ENCODE results near the gene RPS3. TPM values are rescaled to one million over a fixed set of nuclear protein-coding genes. Genes with fewer than 3 reads are reported as not detected.

Gene RPS3
- polyA plus RNA-seq, 2 of the 4 experiments (the other 2 are of a cell fraction): 3,468 to 3,544 TPM

DNA sequence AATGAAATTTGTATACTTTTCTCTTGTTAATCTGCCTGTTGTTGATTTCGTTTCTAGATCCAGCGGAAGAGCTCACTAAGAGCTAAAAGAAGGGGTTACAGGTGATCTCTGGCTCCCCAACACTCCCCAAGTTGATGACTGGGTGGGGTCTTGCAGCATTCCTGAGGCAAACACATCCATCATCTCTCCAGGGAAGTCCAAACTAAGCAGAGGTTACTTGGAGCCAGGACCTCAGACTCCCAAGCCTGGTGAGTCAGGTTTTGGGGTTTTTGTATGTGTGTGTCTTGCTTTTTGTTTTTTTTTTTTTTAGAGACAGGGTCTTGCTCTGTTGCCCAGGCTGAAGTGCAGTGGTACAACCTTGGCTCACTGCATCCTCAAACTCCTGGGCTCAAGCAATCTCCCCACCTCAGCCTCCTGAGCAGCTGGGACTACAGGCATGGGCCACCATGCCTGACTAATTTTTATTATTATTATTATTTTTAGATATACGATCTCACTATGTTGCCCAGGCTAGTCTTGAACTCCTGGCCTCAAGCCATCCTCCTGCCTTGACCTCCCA lies 11.5 kb upstream of the RPS3 start:
- Histone ChIP-seq H3K27ac (peak overlapping the region; percentile 36 to 75; a peak in 5 of 6 replicates), H3K4me3 (no peak overlapping the region), H3K9me3 (no peaks in the 10 kb centered on the region), H3K4me1 (peaks cover 47% of the 10 kb centered on the region), H3K4me2 (peak overlapping the region; percentile 57)
- CTCF ChIA-PET: interaction anchor here (0.6 to 20.4 kb wide), 35 partner anchors 11 to 480 kb away, joined by 3 to 581 read pairs (median 7); partner anchors contain the start of genes ARRB1, GDPD5 and RPS3
- FAIRE-seq: no peak
- 55% methylated on average over 3 of the region's 3 CpGs for WGBS (ENCODE audit: missing lambda C conversion rate)
- TF ChIP-seq NR3C1 (IDR thresholded peaks at IDR 0.05): no peak
- no peak for TF ChIP-seq RAD21 (conservative IDR thresholded peaks at IDR 0.05 in 1 of 2, IDR thresholded peaks at IDR 0.05 in 1 of 2)
- no peak for TF ChIP-seq RFX5 (IDR thresholded peaks at IDR 0.05)
- TF ChIP-seq ZNF302 (CRISPR knock-in tag; IDR thresholded peaks at IDR 0.05): no peak
- no peak for TF ChIP-seq FOXS1 (CRISPR knock-in tag; IDR thresholded peaks at IDR 0.05)
- no peak for TF ChIP-seq CEBPB (IDR thresholded peaks at IDR 0.05)
- no peak for TF ChIP-seq MAFK (IDR thresholded peaks at IDR 0.05; ENCODE audit: partially characterized antibody)
- no peak for TF ChIP-seq KDM1A (IDR thresholded peaks at IDR 0.05; ENCODE audit: low read depth)
- no peak for TF ChIP-seq PHF8 (IDR thresholded peaks at IDR 0.05; ENCODE audit: borderline replicate concordance, low read depth)
- TF ChIP-seq JUNB (IDR thresholded peaks at IDR 0.05): no peak
- TF ChIP-seq HOXA7 (CRISPR knock-in tag; IDR thresholded peaks at IDR 0.05): no peak
- TF ChIP-seq POLR2A (IDR thresholded peaks at IDR 0.05; ENCODE audit: low read length): no peak
- TF ChIP-seq MYC (IDR thresholded peaks at IDR 0.05; ENCODE audit: borderline replicate concordance, low read length): no peak
- no peak for TF ChIP-seq POLR2AphosphoS2 (conservative IDR thresholded peaks at IDR 0.05; ENCODE audit: low read length)
- no peak for TF ChIP-seq RARB (CRISPR knock-in tag; IDR thresholded peaks at IDR 0.05)
- no peak for TF ChIP-seq EP300 (IDR thresholded peaks at IDR 0.05)
- no peak for TF ChIP-seq HOXB13 (CRISPR knock-in tag; IDR thresholded peaks at IDR 0.05; ENCODE audit: low read depth)
- TF ChIP-seq, protein P1, sequence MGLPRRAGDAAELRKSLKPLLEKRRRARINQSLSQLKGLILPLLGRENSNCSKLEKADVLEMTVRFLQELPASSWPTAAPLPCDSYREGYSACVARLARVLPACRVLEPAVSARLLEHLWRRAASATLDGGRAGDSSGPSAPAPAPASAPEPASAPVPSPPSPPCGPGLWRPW (IDR thresholded peaks at IDR 0.05): no peak
- no peak for TF ChIP-seq NFE2L2 (conservative IDR thresholded peaks at IDR 0.05; ENCODE audit: low read length)
- TF ChIP-seq, protein P2, sequence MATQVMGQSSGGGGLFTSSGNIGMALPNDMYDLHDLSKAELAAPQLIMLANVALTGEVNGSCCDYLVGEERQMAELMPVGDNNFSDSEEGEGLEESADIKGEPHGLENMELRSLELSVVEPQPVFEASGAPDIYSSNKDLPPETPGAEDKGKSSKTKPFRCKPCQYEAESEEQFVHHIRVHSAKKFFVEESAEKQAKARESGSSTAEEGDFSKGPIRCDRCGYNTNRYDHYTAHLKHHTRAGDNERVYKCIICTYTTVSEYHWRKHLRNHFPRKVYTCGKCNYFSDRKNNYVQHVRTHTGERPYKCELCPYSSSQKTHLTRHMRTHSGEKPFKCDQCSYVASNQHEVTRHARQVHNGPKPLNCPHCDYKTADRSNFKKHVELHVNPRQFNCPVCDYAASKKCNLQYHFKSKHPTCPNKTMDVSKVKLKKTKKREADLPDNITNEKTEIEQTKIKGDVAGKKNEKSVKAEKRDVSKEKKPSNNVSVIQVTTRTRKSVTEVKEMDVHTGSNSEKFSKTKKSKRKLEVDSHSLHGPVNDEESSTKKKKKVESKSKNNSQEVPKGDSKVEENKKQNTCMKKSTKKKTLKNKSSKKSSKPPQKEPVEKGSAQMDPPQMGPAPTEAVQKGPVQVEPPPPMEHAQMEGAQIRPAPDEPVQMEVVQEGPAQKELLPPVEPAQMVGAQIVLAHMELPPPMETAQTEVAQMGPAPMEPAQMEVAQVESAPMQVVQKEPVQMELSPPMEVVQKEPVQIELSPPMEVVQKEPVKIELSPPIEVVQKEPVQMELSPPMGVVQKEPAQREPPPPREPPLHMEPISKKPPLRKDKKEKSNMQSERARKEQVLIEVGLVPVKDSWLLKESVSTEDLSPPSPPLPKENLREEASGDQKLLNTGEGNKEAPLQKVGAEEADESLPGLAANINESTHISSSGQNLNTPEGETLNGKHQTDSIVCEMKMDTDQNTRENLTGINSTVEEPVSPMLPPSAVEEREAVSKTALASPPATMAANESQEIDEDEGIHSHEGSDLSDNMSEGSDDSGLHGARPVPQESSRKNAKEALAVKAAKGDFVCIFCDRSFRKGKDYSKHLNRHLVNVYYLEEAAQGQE (IDR thresholded peaks at IDR 0.05): no peak
- ATAC-seq: no peak
- POLR2A ChIA-PET: interaction anchor here (1.5 kb wide), 1 partner anchor 35 kb away, joined by 3 read pairs; no protein-coding TSS in a partner anchor
- peak in 1 of 2 experiments; percentile 52 for DNase-seq (ENCODE audit: low read depth in 1 of 2, low spot score in 1 of 2)

DNA sequence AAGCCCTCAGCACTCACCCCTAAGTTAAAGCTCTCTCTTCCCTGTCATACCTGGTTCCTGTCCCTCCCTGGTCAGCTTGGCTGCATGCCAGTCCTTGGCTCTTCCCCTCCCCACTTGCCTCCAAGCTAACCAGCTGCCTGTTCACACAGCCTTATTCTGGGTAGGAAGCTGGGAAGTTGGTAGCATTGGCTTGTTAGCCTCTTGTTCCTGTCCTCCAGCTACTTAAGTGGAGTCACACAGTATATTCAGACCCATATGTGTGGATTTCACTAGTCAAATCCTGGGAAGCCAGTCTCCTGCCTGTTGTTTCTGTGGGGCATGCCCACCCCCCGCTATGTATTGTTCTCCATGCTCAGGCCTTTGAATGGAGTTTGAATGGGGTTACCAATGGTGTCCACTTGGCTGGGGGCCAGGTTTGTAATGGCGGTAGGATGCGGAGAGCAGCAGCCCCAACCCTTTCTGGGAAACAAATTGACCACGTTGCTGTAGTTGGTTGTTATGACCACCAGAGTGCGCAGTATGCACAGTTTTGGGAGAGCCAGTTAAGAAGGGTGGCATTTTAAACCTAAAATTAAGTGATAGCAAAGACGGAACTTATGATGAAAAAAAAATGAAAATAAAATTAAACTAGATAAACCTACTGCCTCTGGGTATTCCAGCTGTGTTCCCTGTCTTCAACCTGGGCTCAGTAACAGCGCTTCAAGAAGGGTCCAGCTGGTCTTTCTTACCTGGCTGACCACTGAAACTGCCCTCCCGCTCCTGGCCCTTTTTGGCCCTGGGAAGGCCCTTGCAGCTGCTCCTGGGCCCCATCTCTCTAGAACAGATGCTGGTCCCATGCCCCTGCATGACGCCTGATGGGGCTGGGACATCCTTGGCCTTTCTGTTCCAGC lies 10.7 kb upstream of the RPS3 start:
- H3K4me1 ChIP-seq: peaks cover 39% of the 10 kb centered on the region
- peak; percentile 57 to 73 for ATAC-seq
- no peak for FAIRE-seq
- peak overlapping the region; percentile 36 to 75; a peak in 5 of 6 replicates for H3K27ac ChIP-seq
- no peaks in the 10 kb centered on the region for H3K9me3 ChIP-seq
- H3K4me2 ChIP-seq: peak overlapping the region; percentile 57
- H3K4me3 ChIP-seq: no peak overlapping the region
- CTCF ChIA-PET: interaction anchor here (0.6 to 20.4 kb wide), 59 partner anchors 11 to 480 kb away, joined by 3 to 581 read pairs (median 4); partner anchors contain the start of genes ARRB1, GDPD5 and RPS3
- 21% methylated on average over 9 of the region's 9 CpGs for WGBS (ENCODE audit: missing lambda C conversion rate)
- POLR2A ChIA-PET: interaction anchor here (0.9 kb wide), 1 partner anchor 108 kb away, joined by 3 read pairs; no protein-coding TSS in a partner anchor
- DNase-seq (ENCODE audit: low read depth in 1 of 2, low spot score in 1 of 2): peak; percentile 86 to 87
- TF ChIP-seq CHD2 (IDR thresholded peaks at IDR 0.05; ENCODE audit: low read length, partially characterized antibody) (no peak), MYC (IDR thresholded peaks at IDR 0.05; ENCODE audit: borderline replicate concordance, low read length) (peak; percentile 51; the same call in 1 of the 2 replicates), FOXS1 (CRISPR knock-in tag; IDR thresholded peaks at IDR 0.05) (no peak), NR3C1 (IDR thresholded peaks at IDR 0.05) (no peak), PHF8 (IDR thresholded peaks at IDR 0.05; ENCODE audit: borderline replicate concordance, low read depth) (no peak), SREBF2 (IDR thresholded peaks at IDR 0.05) (no peak), MAFK (IDR thresholded peaks at IDR 0.05; ENCODE audit: partially characterized antibody) (no peak), JUNB (IDR thresholded peaks at IDR 0.05) (no peak), CEBPB (IDR thresholded peaks at IDR 0.05) (no peak), CHD4 (IDR thresholded peaks at IDR 0.05; ENCODE audit: borderline replicate concordance) (no peak), JUN (IDR thresholded peaks at IDR 0.05) (no peak)
- TF ChIP-seq, protein P3, sequence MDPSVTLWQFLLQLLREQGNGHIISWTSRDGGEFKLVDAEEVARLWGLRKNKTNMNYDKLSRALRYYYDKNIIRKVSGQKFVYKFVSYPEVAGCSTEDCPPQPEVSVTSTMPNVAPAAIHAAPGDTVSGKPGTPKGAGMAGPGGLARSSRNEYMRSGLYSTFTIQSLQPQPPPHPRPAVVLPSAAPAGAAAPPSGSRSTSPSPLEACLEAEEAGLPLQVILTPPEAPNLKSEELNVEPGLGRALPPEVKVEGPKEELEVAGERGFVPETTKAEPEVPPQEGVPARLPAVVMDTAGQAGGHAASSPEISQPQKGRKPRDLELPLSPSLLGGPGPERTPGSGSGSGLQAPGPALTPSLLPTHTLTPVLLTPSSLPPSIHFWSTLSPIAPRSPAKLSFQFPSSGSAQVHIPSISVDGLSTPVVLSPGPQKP (IDR thresholded peaks at IDR 0.05; ENCODE audit: low read depth, low read length): no peak
- TF ChIP-seq, protein P2 (IDR thresholded peaks at IDR 0.05): no peak
- TF ChIP-seq, protein P1 (IDR thresholded peaks at IDR 0.05): no peak

Data from A549 (cell line).